AG10803 (cell line): ENCODE results near the gene PLXNA2.

Source experiments
- DNase-seq: peaks from one replicate; pipeline ENCODE4 v3.0.0; 2010; ENCODE audit warnings: low read depth
- H3K4me3 ChIP-seq: 2 replicates; pipeline ENCODE4 v1.5.1; 2011; ENCODE audit warnings: mild to moderate bottlenecking, low read length, control low read depth
- CTCF ChIP-seq: conservative IDR thresholded peaks from 2 replicates; pipeline ENCODE4 v1.5.1; 2011; ENCODE audit warnings: mild to moderate bottlenecking, low read length, control low read depth, inconsistent platforms

PLXNA2 gene

GRCh38 chr1:208235982-208236761 lies 8.0 kb downstream of the PLXNA2 start:
- TF ChIP-seq CTCF = peak; percentile 11
- peak; percentile 76 for DNase-seq
- no peak overlapping the region for H3K4me3 ChIP-seq

GRCh38 chr1:208235356-208235981 lies 8.7 kb downstream of the PLXNA2 start:
- no peak for TF ChIP-seq CTCF
- no peak overlapping the region for H3K4me3 ChIP-seq
- no peak for DNase-seq

- no peak for DNase-seq
- no peak overlapping the region for H3K4me3 ChIP-seq
- TF ChIP-seq CTCF = no peak
Observed at GRCh38 chr1:208234721-208235120, 9.5 kb downstream of the PLXNA2 start.

GRCh38 chr1:208233978-208234377 lies 10.2 kb downstream of the PLXNA2 start:
- H3K4me3 ChIP-seq = no peak overlapping the region
- TF ChIP-seq CTCF = no peak
- DNase-seq = no peak

GRCh38 chr1:208233546-208233945 lies 10.6 kb downstream of the PLXNA2 start:
- no peak for TF ChIP-seq CTCF
- DNase-seq = no peak
- no peak overlapping the region for H3K4me3 ChIP-seq

GRCh38 chr1:208232662-208233038 lies 11.5 kb downstream of the PLXNA2 start:
- no peak overlapping the region for H3K4me3 ChIP-seq
- DNase-seq = no peak
- TF ChIP-seq CTCF = no peak

- no peak overlapping the region for H3K4me3 ChIP-seq
- TF ChIP-seq CTCF = no peak
- peak; percentile 48 for DNase-seq
Observed at GRCh38 chr1:208231881-208232661, 12.1 kb downstream of the PLXNA2 start.
